ENCODE measurements around the gene TNRC18. TPM values are rescaled to one million over a fixed set of nuclear protein-coding genes. Genes with fewer than 3 reads are reported as not detected.
A peak's percentile ranks its signal among the peaks of the same experiment; 100 is the strongest.

Gene TNRC18
- total RNA-seq, 1 experiment from 2014 or later, result 91.7 TPM

DNA sequence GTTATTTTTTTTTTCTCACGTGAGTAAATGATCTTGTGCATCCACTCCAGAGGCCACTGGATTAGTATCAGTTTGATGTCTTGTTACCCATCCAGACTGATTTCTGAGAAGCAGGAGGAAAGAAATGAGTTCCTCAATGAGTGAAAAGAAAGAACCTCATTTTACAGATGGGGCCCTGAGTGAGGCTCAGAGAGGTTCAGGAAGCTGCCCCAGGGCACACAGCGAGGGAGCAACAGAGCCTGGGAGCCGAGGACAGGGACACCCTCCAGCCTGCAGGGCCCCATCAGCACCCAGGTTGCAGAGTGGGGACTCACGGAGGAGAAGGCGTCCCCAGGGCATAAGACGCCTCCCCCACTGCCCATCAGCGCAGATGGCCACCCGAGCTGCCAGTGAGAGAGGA lies 30.9 kb upstream of the TNRC18 start:
- TF ChIP-seq, protein P1, sequence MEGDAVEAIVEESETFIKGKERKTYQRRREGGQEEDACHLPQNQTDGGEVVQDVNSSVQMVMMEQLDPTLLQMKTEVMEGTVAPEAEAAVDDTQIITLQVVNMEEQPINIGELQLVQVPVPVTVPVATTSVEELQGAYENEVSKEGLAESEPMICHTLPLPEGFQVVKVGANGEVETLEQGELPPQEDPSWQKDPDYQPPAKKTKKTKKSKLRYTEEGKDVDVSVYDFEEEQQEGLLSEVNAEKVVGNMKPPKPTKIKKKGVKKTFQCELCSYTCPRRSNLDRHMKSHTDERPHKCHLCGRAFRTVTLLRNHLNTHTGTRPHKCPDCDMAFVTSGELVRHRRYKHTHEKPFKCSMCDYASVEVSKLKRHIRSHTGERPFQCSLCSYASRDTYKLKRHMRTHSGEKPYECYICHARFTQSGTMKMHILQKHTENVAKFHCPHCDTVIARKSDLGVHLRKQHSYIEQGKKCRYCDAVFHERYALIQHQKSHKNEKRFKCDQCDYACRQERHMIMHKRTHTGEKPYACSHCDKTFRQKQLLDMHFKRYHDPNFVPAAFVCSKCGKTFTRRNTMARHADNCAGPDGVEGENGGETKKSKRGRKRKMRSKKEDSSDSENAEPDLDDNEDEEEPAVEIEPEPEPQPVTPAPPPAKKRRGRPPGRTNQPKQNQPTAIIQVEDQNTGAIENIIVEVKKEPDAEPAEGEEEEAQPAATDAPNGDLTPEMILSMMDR (conservative IDR thresholded peaks at IDR 0.05; ENCODE audit: low read depth, low read length), result no peak
- no peak for TF ChIP-seq EZH2 (IDR thresholded peaks at IDR 0.05; ENCODE audit: borderline replicate concordance, low read depth, low read length, poor library complexity, severe bottlenecking)

GRCh38 chr7:5453566-5454075 lies 30.0 kb upstream of the TNRC18 start:
- TF ChIP-seq, protein P1 (conservative IDR thresholded peaks at IDR 0.05; ENCODE audit: low read depth, low read length), result no peak
- no peak for TF ChIP-seq EZH2 (IDR thresholded peaks at IDR 0.05; ENCODE audit: borderline replicate concordance, low read depth, low read length, poor library complexity, severe bottlenecking)
- BruUV-seq (replicated peaks), result no TSS peak
- H3K36me3 ChIP-seq (ENCODE audit: insufficient read depth, low read length, poor library complexity, severe bottlenecking), result no peaks in the 10 kb centered on the region
- no peak overlapping the region for H3K4me3 ChIP-seq (ENCODE audit: low read depth, low read length, poor library complexity, severe bottlenecking)
- intact Hi-C loops (cut with micrococcal nuclease; ENCODE audit: unreplicated experiment), result no loop called here
- ChIA-PET CTCF (no interaction called here), POLR2A (ENCODE audit: low non-redundant PET) (interaction anchor here (0.7 kb wide), 1 partner anchor 22 kb away, joined by 5 read pairs; no protein-coding TSS in a partner anchor)
- no peaks in the 10 kb centered on the region for H3K27me3 ChIP-seq (replicated peaks; ENCODE audit: insufficient read depth, low read depth, low read length, poor library complexity)
- peaks cover 8% of the 10 kb centered on the region for H3K4me1 ChIP-seq (ENCODE audit: insufficient read depth, low read length, poor library complexity, severe bottlenecking)
- DNase-seq (ENCODE audit: low spot score), result no peak
- no peaks in the 10 kb centered on the region for H3K9me3 ChIP-seq (ENCODE audit: low read depth, low read length, poor library complexity, severe bottlenecking)
- no peak overlapping the region for H3K27ac ChIP-seq (ENCODE audit: low read depth, low read length, poor library complexity, severe bottlenecking)

More for the DNA sequence above, 30.9 kb upstream of the TNRC18 start:
- Histone ChIP-seq H3K4me3 (ENCODE audit: low read depth, low read length, poor library complexity, severe bottlenecking) (no peak overlapping the region), H3K27me3 (replicated peaks; ENCODE audit: insufficient read depth, low read depth, low read length, poor library complexity) (no peaks in the 10 kb centered on the region), H3K4me1 (ENCODE audit: insufficient read depth, low read length, poor library complexity, severe bottlenecking) (peaks cover 8% of the 10 kb centered on the region), H3K36me3 (ENCODE audit: insufficient read depth, low read length, poor library complexity, severe bottlenecking) (no peaks in the 10 kb centered on the region), H3K27ac (ENCODE audit: low read depth, low read length, poor library complexity, severe bottlenecking) (no peak overlapping the region), H3K9me3 (ENCODE audit: low read depth, low read length, poor library complexity, severe bottlenecking) (no peaks in the 10 kb centered on the region)
- no peak for DNase-seq (ENCODE audit: low spot score)
- POLR2A ChIA-PET (ENCODE audit: low non-redundant PET), result no interaction called here
- CTCF ChIA-PET, result no interaction called here
- intact Hi-C loops (cut with micrococcal nuclease; ENCODE audit: unreplicated experiment), result no loop called here
- BruUV-seq (replicated peaks), result no TSS peak

- BruUV-seq (replicated peaks), result no TSS peak
- TF ChIP-seq EZH2 (IDR thresholded peaks at IDR 0.05; ENCODE audit: borderline replicate concordance, low read depth, low read length, poor library complexity, severe bottlenecking), result no peak
- TF ChIP-seq, protein P1 (conservative IDR thresholded peaks at IDR 0.05; ENCODE audit: low read depth, low read length), result no peak
- no peak overlapping the region for H3K27ac ChIP-seq (ENCODE audit: low read depth, low read length, poor library complexity, severe bottlenecking)
- POLR2A ChIA-PET (ENCODE audit: low non-redundant PET), result no interaction called here
- H3K27me3 ChIP-seq (replicated peaks; ENCODE audit: insufficient read depth, low read depth, low read length, poor library complexity), result no peaks in the 10 kb centered on the region
- peaks cover 8% of the 10 kb centered on the region for H3K4me1 ChIP-seq (ENCODE audit: insufficient read depth, low read length, poor library complexity, severe bottlenecking)
- no peak overlapping the region for H3K4me3 ChIP-seq (ENCODE audit: low read depth, low read length, poor library complexity, severe bottlenecking)
- no peaks in the 10 kb centered on the region for H3K9me3 ChIP-seq (ENCODE audit: low read depth, low read length, poor library complexity, severe bottlenecking)
- peak; percentile 71 for DNase-seq (ENCODE audit: low spot score)
- no peaks in the 10 kb centered on the region for H3K36me3 ChIP-seq (ENCODE audit: insufficient read depth, low read length, poor library complexity, severe bottlenecking)
- CTCF ChIA-PET, result no interaction called here
- intact Hi-C loops (cut with micrococcal nuclease; ENCODE audit: unreplicated experiment), result no loop called here
These were observed 29.4 kb upstream of the TNRC18 start for GRCh38 chr7:5452937-5453540.
